AG08396 (cell line): Measurements from ENCODE around the gene RPA3.

ENCODE experiments used
- DNase-seq: peaks from one replicate; pipeline ENCODE4 v3.0.0; 2012; ENCODE audit warnings: low spot score, mixed read lengths

The RPA3 gene

GRCh38 chr7:7653593-7654187 is 64.7 kb downstream of the RPA3 start:
- DNase-seq, result no peak

- DNase-seq, result no peak
These were observed 65.4 kb downstream of the RPA3 start for GRCh38 chr7:7652798-7653540.

- DNase-seq, result no peak
These were observed 66.9 kb downstream of the RPA3 start for GRCh38 chr7:7651479-7651878.

GRCh38 chr7:7650682-7651206 is 67.7 kb downstream of the RPA3 start:
- no peak for DNase-seq

- no peak for DNase-seq
These were observed 70.8 kb downstream of the RPA3 start for GRCh38 chr7:7647495-7648036.

GRCh38 chr7:7642081-7642480 is 76.3 kb downstream of the RPA3 start:
- DNase-seq, result no peak

- peak; percentile 5 for DNase-seq
These were observed 77.2 kb downstream of the RPA3 start for GRCh38 chr7:7641129-7641663.

GRCh38 chr7:7640221-7641128 is 77.9 kb downstream of the RPA3 start, which contains the start of gene UMAD1:
Gene UMAD1, plus strand, starts transcription at chr7:7640752. Its CDS starts 32,620 bp downstream, at chr7:7673372.
- peak; percentile 91 for DNase-seq

- DNase-seq, result peak; percentile 4
These were observed 78.6 kb downstream of the RPA3 start for GRCh38 chr7:7639847-7640220.

- DNase-seq, result no peak
These were observed 79.0 kb downstream of the RPA3 start for GRCh38 chr7:7639421-7639820.

- no peak for DNase-seq
These were observed 87.6 kb downstream of the RPA3 start for GRCh38 chr7:7630626-7631329.

GRCh38 chr7:7628476-7628875 is 89.9 kb downstream of the RPA3 start:
- DNase-seq, result no peak

GRCh38 chr7:7620644-7621210 is 97.7 kb downstream of the RPA3 start:
- DNase-seq, result no peak

GRCh38 chr7:7620236-7620635 is 98.2 kb downstream of the RPA3 start:
- no peak for DNase-seq

- DNase-seq, result no peak
These were observed 100.0 kb downstream of the RPA3 start for GRCh38 chr7:7618410-7618809.

- DNase-seq, result no peak
These were observed 100.9 kb downstream of the RPA3 start for GRCh38 chr7:7617550-7617949.

GRCh38 chr7:7614018-7614741 is 104.2 kb downstream of the RPA3 start:
- no peak for DNase-seq

GRCh38 chr7:7613210-7613609 is 105.2 kb downstream of the RPA3 start:
- DNase-seq, result no peak

GRCh38 chr7:7612519-7612918 is 105.9 kb downstream of the RPA3 start:
- no peak for DNase-seq

GRCh38 chr7:7609330-7609729 is 109.1 kb downstream of the RPA3 start:
- DNase-seq, result no peak
